NCI-H82 (cell line): Measurements from ENCODE around the gene DCLRE1A.

ENCODE experiments used
- DNase-seq: peaks from one replicate; lab custom pipeline; 2025; lab: John Stamatoyannopoulos, UW

Gene DCLRE1A

DNA sequence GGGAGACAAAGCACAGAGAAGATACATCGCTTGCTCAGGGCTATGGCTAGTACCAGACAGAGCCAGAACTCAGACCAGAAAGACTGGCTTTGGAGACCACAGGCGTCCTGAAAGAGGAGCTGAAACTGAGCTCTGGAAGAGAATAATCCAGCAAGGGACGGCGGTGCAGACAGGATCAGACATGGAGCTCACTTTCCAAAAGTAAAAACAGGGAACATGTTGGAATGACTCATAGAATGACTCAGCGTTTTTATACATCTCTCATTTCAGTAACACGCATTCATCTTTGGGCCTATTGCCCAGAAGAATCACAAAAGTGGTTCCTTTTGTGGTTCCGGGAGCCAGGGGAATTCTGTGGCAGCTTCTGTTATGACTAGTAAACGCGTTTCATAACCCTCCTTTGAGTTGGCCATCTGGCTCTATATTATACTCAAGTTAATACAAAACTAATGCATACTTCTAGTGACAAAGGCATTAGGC lies 65.2 kb downstream of the DCLRE1A start:
- no peak for DNase-seq
